HL-60 (cell line): ENCODE data around the gene NDUFS7.

Source experiments
- DNase-seq, 2 experiments: peaks; one replicate each; pipeline ENCODE4 v3.0.0-alpha.2; 2010 to 2020; ENCODE audit warnings: low read depth in 1 of 2, low spot score in 1 of 2
- H3K27ac ChIP-seq: fragments of 250-450 bp; sonication (Bioruptor Pico); replicated peaks from 2 replicates; pipeline ENCODE4 v1.5.1; 2020; ENCODE audit warnings: mild to moderate bottlenecking, moderate library complexity
- H3K27me3 ChIP-seq: fragments of 250-450 bp; sonication (Bioruptor Pico); 2 replicates; pipeline ENCODE4 v1.5.1; 2021; ENCODE audit warnings: mild to moderate bottlenecking, moderate library complexity; ENCODE audit not compliant: insufficient read depth, poor library complexity, severe bottlenecking
- H3K4me3 ChIP-seq: replicated peaks from 2 replicates; pipeline ENCODE4 v1.5.1; 2011; ENCODE audit warnings: mild to moderate bottlenecking, control low read depth, low read length; ENCODE audit not compliant: insufficient read depth
- CTCF ChIP-seq: IDR thresholded peaks from one replicate; pipeline ENCODE4 v1.5.1; 2011; ENCODE audit warnings: low read length, control low read depth, inconsistent platforms; ENCODE audit not compliant: insufficient read depth
- GABPA ChIP-seq: IDR thresholded peaks from 2 replicates; pipeline ENCODE4 v1.6.1; 2012; ENCODE audit warnings: low read depth
- POLR2AphosphoS5 ChIP-seq: IDR thresholded peaks from 2 replicates; pipeline ENCODE4 v1.6.1; 2012; ENCODE audit warnings: low read depth
- REST ChIP-seq: IDR thresholded peaks from 2 replicates; pipeline ENCODE4 v1.6.1; 2012; ENCODE audit warnings: low read depth; ENCODE audit not compliant: insufficient replicate concordance
- SPI1 ChIP-seq: IDR thresholded peaks from 2 replicates; pipeline ENCODE4 v1.6.1; 2012; ENCODE audit warnings: low read depth, mild to moderate bottlenecking, borderline replicate concordance

NDUFS7 gene

GRCh38 chr19:1384478-1385110 is 887 bp downstream of the NDUFS7 start:
- TF ChIP-seq POLR2AphosphoS5 (no peak), REST (no peak), GABPA (no peak), CTCF (no peak), SPI1 (no peak)
- Histone ChIP-seq H3K4me3 (peak overlapping the region; percentile 90), H3K27me3 (no peaks in the 10 kb centered on the region), H3K27ac (peak overlapping the region; percentile 93)
- no peak for DNase-seq

- no peak for DNase-seq
These were observed 2.1 kb downstream of the NDUFS7 start for GRCh38 chr19:1385816-1386215.

More at GRCh38 chr19:1385816-1386215, 2.1 kb downstream of the NDUFS7 start:
- TF ChIP-seq CTCF (no peak), POLR2AphosphoS5 (no peak), SPI1 (no peak), GABPA (no peak), REST (no peak)
- H3K4me3 ChIP-seq, result no peak overlapping the region
- no peaks in the 10 kb centered on the region for H3K27me3 ChIP-seq
- no peak overlapping the region for H3K27ac ChIP-seq
